Mononuclear cell (primary cell): ENCODE data around the gene SASH1. TPM values are rescaled to one million over a fixed set of nuclear protein-coding genes. Genes with fewer than 3 reads are reported as not detected.

Source experiments
- H3K27me3 ChIP-seq: 2 replicates; pipeline ENCODE4 v1.6.0; 2011; ENCODE audit warnings: low read length, control low read depth; ENCODE audit not compliant: insufficient read depth
- H3K4me1 ChIP-seq: 2 replicates; pipeline ENCODE4 v1.5.1; 2011; ENCODE audit warnings: mild to moderate bottlenecking, low read length, control low read depth; ENCODE audit not compliant: insufficient read depth
- H3K4me3 ChIP-seq: 2 replicates; pipeline ENCODE4 v1.5.1; 2011; ENCODE audit warnings: mild to moderate bottlenecking, low read length, moderate library complexity
- H3K9me3 ChIP-seq: 2 replicates; pipeline ENCODE4 v1.5.1; 2011; ENCODE audit warnings: low read depth, mild to moderate bottlenecking, control low read depth, low read length
- total RNA-seq: library from RNA; depleted of rRNA; stranded (reverse); fragments of >200 nt; gene quantifications from one replicate; pipeline ENCODE4 v1.2.3, GENCODE V29; 2012

SASH1 gene
- total RNA-seq, 1 donor, result 1.7 TPM

DNA sequence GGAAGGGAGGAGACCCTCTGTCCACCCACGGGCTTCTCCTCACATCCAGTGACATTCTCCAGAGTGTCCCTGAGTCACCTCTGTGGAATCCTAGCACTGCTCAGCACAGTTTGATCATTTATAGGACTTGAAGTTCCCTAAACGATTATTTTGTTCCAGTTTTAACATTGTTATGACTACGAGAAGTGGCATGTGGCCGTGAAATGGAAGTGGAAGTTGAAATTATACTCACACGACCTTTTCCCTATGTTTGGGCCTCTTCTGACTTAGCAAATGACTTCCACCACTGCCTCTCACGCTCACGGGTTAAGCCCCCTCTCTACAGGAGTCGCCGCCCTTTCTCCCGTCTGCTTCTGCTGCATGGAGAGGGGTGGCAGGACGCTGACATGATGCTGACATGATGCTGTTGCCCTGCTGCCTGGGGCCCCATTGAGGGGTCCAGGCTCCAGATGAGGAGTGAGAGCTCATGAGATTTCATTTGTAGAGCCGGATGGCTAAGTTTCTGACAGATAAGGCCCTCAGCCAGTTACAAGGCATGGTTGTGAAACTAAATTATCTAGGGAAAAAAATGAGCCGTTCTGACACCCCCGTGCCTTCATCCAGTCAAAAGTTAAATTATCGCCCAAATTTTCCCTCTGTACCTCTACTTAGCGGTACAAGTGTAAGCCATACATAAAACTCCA lies 250.6 kb downstream of the SASH1 start:
- H3K27me3 ChIP-seq, result no peaks in the 10 kb centered on the region
- no peaks in the 10 kb centered on the region for H3K4me1 ChIP-seq
- H3K9me3 ChIP-seq, result no peaks in the 10 kb centered on the region
- no peak overlapping the region for H3K4me3 ChIP-seq

GRCh38 chr6:148593813-148594170 lies 251.2 kb downstream of the SASH1 start:
- Histone ChIP-seq H3K4me3 (no peak overlapping the region), H3K27me3 (no peaks in the 10 kb centered on the region), H3K4me1 (no peaks in the 10 kb centered on the region), H3K9me3 (no peaks in the 10 kb centered on the region)

DNA sequence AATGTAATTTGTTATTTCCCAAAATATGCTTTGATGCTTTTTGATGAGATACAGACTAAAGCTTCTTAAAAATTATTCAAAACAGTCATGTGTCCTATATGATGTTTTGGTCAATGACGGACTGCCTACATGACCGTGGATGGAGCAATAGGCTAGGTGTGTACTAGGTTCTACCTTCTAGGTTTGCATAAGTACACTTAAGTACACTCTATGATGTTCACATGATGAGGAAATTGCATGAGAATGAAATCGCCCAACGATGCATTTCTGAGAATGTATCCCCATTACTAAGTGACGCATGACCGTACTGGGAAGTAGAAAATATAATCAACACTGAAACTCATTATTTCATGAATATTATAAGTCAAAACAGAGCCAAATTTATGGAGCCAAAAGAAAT lies 252.9 kb downstream of the SASH1 start:
- Histone ChIP-seq H3K4me1 (no peaks in the 10 kb centered on the region), H3K9me3 (no peaks in the 10 kb centered on the region), H3K4me3 (no peak overlapping the region), H3K27me3 (no peaks in the 10 kb centered on the region)

- no peaks in the 10 kb centered on the region for H3K4me1 ChIP-seq
- no peaks in the 10 kb centered on the region for H3K27me3 ChIP-seq
- no peak overlapping the region for H3K4me3 ChIP-seq
- H3K9me3 ChIP-seq, result no peaks in the 10 kb centered on the region
These were observed 254.3 kb downstream of the SASH1 start for GRCh38 chr6:148596891-148597455.

- Histone ChIP-seq H3K9me3 (no peaks in the 10 kb centered on the region), H3K4me1 (no peaks in the 10 kb centered on the region), H3K27me3 (no peaks in the 10 kb centered on the region), H3K4me3 (no peak overlapping the region)
These were observed 256.1 kb downstream of the SASH1 start for GRCh38 chr6:148598724-148599123.

DNA sequence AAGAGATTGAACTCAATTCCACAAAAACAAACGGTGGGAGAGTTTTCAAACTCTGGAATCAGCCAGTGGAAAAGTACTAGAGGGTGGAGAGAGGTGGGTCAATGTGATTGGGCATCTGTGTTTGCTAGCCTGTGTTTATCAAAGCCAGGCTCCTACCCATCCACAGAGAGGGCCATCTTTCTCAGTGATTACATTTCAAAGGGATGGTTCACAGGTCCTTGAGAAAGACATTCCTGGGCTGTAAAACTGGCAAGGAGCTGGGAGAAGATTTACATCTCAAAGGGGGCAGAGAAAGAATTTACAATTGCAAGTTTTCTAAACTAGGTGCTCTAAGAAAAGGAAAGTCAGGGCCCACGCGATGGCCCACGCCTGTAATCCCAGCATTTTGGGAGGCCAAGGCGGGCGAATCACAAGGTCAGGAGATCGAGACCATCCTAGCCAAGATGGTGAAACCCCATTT lies 257.4 kb downstream of the SASH1 start:
- Histone ChIP-seq H3K4me1 (no peaks in the 10 kb centered on the region), H3K9me3 (no peaks in the 10 kb centered on the region), H3K27me3 (no peaks in the 10 kb centered on the region)

More for the DNA sequence above, 257.4 kb downstream of the SASH1 start:
- no peak overlapping the region for H3K4me3 ChIP-seq
